ENCODE data around the gene AKAP1.

The AKAP1 gene, protein sequence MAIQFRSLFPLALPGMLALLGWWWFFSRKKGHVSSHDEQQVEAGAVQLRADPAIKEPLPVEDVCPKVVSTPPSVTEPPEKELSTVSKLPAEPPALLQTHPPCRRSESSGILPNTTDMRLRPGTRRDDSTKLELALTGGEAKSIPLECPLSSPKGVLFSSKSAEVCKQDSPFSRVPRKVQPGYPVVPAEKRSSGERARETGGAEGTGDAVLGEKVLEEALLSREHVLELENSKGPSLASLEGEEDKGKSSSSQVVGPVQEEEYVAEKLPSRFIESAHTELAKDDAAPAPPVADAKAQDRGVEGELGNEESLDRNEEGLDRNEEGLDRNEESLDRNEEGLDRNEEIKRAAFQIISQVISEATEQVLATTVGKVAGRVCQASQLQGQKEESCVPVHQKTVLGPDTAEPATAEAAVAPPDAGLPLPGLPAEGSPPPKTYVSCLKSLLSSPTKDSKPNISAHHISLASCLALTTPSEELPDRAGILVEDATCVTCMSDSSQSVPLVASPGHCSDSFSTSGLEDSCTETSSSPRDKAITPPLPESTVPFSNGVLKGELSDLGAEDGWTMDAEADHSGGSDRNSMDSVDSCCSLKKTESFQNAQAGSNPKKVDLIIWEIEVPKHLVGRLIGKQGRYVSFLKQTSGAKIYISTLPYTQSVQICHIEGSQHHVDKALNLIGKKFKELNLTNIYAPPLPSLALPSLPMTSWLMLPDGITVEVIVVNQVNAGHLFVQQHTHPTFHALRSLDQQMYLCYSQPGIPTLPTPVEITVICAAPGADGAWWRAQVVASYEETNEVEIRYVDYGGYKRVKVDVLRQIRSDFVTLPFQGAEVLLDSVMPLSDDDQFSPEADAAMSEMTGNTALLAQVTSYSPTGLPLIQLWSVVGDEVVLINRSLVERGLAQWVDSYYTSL

DNA sequence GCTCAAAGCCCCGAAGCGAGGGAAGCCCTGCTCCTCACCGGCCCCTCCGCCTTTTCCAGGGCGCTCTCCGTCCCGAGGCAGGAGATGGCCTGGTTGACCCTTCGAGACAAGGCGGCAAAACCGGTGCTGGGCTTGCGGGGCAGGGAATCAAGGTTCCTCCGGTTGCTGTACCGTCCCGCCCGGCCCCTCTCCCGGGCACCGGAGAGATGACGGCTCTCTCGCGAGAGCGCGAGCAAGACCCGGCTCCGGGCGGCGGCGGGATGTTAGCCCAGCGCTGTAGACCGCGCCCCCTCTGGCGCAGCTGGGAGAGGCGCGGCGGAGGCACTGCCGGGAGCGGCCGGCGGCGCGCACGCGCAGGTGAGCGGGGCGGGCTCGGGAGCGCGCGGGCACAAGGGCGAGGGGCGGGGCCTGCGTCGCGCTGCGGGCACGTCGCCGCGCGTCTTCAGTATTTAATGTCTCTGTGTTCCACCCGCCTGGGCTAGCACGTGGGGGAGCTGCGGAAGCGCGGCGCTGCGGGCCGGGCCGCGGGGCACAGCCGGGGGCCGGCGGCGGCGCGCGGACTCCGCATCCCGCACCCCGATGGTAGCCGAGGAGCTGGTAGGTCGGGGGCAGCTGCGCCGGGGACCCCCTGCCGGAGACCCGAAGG is at the start of gene AKAP1:
TSS of gene AKAP1 (plus strand) at position 445 of the 646 bp plus-strand sequence. CDS start 20,219 bp downstream, outside the sequence.
- DNase-seq, result peak; percentile 92 to 95

GRCh38 chr17:57035971-57036481 is 49.0 kb upstream of the AKAP1 start:
- no peak for DNase-seq

- DNase-seq, result no peak
Measured at GRCh38 chr17:57037411-57037810, 47.6 kb upstream of the AKAP1 start.

DNA sequence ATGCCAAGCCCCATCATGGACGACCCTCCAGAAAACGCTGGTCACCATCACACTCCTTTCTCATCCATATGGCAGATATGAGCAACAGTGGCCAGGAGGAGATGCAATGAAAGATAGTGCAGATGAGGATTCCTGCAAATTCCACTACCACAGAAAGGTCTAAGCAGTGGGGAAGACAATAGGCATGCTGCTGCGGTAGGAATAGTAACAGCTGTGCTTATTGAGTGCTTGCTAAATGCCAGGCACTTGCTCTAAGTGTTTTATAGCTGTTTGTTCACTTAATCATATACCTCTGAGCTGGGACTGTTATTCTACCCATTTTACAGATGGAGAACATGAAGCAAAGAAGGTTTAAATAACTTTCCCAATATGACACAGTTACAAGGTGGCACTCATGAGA is 46.6 kb upstream of the AKAP1 start:
- no peak for DNase-seq

DNA sequence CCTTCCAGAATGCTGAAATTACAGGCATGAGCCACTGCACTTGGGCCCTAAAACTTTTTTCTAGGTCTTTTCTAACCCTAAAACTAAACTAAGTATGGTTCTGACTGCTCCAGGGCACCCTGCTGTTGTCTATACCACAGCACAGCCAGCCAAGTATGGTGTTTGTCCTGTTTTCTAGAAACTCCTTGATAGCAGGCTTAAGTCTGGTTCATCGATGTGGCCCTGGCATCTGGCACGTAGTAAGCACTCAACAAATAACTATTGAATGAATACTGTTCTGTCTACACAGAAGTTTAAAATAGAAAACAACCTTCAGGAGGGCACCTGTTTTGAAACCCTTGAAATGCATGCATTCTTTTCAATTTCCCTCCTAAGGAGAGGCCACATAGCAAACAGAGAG is 44.5 kb upstream of the AKAP1 start:
- DNase-seq, result no peak

GRCh38 chr17:57043276-57043675 is 41.8 kb upstream of the AKAP1 start:
- DNase-seq, result no peak

GRCh38 chr17:57044976-57045867 is 39.8 kb upstream of the AKAP1 start:
- peak in 1 of 2 donors; percentile 19 for DNase-seq

DNA sequence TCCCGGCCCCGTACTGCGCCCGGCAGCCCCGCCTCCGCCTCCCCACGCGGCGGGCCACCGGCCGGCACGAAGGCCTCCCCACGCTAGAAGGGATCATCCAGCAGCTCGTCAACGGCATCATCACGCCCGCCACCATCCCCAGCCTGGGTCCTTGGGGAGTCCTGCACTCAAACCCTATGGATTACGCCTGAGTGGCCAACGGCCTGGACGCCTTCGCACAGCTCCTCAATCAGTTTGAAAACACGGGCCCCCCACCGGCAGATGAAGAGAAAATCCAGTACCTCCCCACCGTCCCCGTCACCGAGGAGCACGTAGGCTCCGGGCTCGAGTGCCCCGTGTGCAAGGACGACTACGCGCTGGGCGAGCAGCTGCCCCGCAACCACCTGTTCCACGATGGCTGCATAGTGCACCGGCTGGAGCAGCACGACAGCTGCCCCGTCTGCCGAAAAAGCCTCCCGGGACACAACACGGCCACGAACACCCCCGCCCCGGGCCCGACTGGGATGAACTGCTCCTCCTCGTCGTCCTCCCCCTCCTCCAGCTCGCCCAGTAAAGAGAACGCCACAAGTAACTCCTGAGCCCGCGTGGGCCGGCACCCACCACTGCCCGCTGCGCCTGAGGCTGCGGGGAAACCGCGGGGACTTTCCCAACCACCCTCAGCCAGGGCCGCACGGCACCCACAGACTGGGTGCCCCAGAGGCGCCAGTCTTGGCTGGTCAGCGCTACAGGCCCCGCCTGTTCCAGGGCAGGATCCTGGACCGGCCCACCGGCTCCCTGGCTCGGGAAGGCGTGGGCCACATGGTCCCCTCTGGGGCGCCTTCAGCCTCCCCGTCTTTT is 39.0 kb upstream of the AKAP1 start:
- peak; percentile 32 to 33 for DNase-seq

DNA sequence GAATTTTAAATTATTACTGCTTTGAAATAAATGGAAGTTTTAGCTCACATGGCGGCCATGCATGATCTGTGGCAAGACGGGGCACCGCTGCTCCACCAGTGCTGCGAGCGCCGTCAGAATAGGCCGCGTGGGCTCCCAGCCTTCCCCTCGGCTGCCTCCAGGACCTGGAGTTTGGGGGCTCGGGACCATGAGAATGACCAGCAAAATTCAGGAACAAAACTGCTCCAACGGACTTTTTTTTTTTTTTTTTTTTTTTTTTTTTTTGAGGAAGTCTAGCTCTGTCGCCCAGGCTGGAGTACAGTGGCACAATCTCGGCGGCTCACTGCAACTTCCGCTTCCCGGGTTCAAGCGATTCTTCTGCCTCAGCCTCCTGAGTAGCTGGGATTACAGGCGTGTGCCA is 38.3 kb upstream of the AKAP1 start:
- DNase-seq, result no peak

GRCh38 chr17:57048096-57048495 is 37.0 kb upstream of the AKAP1 start:
- DNase-seq, result no peak

GRCh38 chr17:57050306-57050705 is 34.7 kb upstream of the AKAP1 start:
- DNase-seq, result no peak

DNA sequence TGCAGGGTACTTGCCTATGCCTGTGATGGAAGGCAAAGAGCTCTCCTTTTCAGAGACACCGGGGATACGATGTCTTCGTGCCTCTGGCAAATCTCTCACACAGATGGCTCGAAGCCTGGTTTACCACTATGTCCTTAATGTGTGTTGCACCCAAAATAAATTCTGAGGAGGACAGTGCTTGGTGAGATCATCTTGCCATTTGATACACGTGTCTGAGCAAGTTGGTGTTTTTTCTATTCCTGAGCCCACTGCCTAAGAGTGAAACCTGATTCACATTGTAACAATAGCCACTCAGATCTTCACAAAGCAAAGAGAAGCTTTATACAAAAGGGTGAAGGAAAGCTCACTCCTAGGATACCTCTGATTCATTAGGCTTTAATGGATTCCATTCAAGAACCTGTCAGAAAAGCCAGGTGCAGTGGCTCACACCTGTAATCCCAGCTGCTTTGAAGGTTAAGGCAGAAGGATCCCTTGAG is 33.1 kb upstream of the AKAP1 start:
- DNase-seq, result no peak

DNA sequence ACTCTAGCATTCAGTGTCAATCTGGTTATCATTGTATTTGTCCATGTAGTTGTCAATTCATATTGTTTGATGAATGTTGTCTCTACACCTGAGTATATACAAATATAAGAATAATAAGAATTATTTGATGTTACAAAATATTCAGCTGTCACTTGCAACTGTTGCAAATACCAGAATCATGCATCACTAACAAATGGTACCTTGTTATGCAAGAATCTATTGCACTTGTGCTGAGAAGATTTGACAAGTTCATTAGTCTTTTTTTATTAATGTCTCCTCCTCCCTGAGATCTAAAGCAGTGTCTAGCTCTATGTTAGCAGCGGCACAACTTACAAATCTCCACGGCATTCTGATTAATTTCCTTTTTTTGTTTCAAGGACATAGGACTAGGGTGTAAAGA is 22.2 kb upstream of the AKAP1 start:
- no peak for DNase-seq

GRCh38 chr17:57067162-57067561 is 17.9 kb upstream of the AKAP1 start:
- no peak for DNase-seq

GRCh38 chr17:57067781-57068180 is 17.3 kb upstream of the AKAP1 start:
- no peak for DNase-seq

GRCh38 chr17:57068222-57068658 is 16.8 kb upstream of the AKAP1 start:
- peak in 1 of 2 donors; percentile 8 for DNase-seq

GRCh38 chr17:57068707-57069106 is 16.3 kb upstream of the AKAP1 start:
- no peak for DNase-seq

- DNase-seq, result no peak
Measured at GRCh38 chr17:57071991-57072944, 12.8 kb upstream of the AKAP1 start.

DNA sequence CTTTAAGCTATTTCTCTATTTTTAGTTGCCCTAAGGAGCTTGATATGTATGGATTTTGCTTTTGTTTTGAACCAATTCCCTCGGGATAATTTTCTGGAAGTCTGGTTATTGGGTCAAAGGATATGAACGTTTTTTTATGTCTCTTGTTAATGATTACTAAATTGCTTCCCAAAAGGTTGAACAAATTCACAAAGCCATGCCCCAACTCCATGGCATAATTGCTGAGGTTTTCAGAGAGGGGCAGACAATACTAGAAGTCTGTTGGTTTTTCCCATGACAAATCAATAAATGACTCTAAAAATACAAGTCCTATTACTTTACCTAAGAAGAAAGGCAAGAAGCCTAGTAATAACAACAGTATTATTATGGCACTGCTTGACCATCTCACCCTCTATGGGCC is 11.4 kb upstream of the AKAP1 start:
- no peak for DNase-seq

- DNase-seq, result no peak
Measured at GRCh38 chr17:57075193-57075592, 9.9 kb upstream of the AKAP1 start.
